Activated CD8-positive, alpha-beta T cell treated with anti-CD3 and anti-CD28 coated beads for 36 hours (primary cell): ENCODE measurements around the gene MVD. TPM values are rescaled to one million over a fixed set of nuclear protein-coding genes. Genes with fewer than 3 reads are reported as not detected.

ENCODE experiments used
- ATAC-seq: fragments of 200-7000 bp; cut with Tn5 transposase; one replicate; pipeline ENCODE4 v1.10.0; 2021; ENCODE audit warnings: mild to moderate bottlenecking, moderate library complexity
- CTCF ChIA-PET: fragments of 350-600 bp; sonication (Branson Sonifier 250); formaldehyde crosslinking; loops from one replicate; lab custom pipeline; 2021; ENCODE audit warnings: antibody characterized with exemption; lab: Charles Lee
- POLR2A ChIA-PET: fragments of 350-600 bp; sonication (Branson Sonifier 250); formaldehyde crosslinking; loops from one replicate; lab custom pipeline; 2021; ENCODE audit warnings: antibody characterized with exemption; lab: Charles Lee
- DNase-seq: peaks from one replicate; pipeline ENCODE4 v3.0.0-alpha.2; 2020
- H3K27ac Mint-ChIP-seq: one replicate; pipeline ENCODE4 v1.8.0; 2021; ENCODE audit warnings: mild to moderate bottlenecking, mixed read lengths
- H3K27me3 Mint-ChIP-seq: one replicate; pipeline ENCODE4 v1.8.0; 2021; ENCODE audit warnings: mixed read lengths
- H3K36me3 Mint-ChIP-seq: one replicate; pipeline ENCODE4 v1.8.0; 2021; ENCODE audit warnings: low read depth, mixed read lengths
- H3K4me1 Mint-ChIP-seq: one replicate; pipeline ENCODE4 v1.8.0; 2021; ENCODE audit warnings: low read depth, mixed read lengths
- H3K4me3 Mint-ChIP-seq: one replicate; pipeline ENCODE4 v1.8.0; 2021; ENCODE audit warnings: mild to moderate bottlenecking, moderate library complexity, mixed read lengths
- H3K9me3 Mint-ChIP-seq: one replicate; pipeline ENCODE4 v1.8.0; 2021; ENCODE audit warnings: mixed read lengths
- intact Hi-C: fragments of 100-400 bp; cut with micrococcal nuclease; formaldehyde crosslinking; loops from one replicate; pipeline ENCODE4 v1.10.0; 2022
- total RNA-seq, 2 experiments: library from RNA; stranded (reverse); gene quantifications; one replicate each; pipeline ENCODE4 v1.2.3, GENCODE V29; 2021
- TF ChIP-seq, protein P1 (sequence below): fragments of 200-600 bp; IDR thresholded peaks from one replicate; pipeline ENCODE4 v1.8.0; 2022; ENCODE audit warnings: antibody characterized with exemption, mild to moderate bottlenecking

The MVD gene
- total RNA-seq, 2 experiments from 2014 or later: 83.1 to 89.9 TPM

DNA sequence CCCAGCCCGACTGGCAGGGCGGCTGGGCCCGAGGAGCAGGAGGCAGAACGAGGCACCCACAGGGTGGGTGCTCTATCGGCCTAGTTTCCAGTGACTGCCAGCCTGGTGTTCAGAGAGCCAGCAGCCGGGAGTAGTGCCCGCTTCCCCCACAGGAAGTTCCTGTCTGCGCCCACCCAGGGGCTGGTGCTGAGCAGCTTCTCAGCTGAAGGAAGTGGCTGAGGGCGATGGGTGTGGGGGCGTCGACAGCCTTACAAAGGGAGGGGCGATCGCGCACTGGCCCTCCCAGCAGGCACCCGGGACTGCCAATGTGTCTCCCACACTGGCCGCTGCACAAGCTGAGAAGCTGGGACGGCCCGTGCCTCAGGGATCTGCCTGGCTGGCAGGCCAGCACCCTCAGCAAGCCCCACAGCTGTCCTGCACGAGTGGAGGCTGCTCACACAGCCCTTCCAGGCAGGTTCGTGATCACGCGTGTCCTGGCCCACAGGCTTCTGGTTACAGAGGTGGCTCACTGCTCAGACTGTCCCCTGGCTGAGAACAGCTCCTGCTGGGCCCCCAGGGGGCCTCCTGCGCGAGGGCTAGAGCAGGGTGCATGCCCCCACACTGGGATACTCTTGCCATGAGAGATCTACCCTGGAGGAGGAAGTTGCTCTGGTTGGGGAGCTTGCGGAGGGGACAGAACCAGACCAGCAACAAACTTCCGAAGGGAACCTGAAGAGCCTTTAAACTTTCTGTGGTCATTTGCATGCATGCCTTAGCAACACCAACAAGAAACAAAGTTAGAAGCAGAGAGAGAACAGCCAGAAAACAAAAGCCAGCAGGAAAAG lies 40.8 kb upstream of the MVD start:
- H3K36me3 Mint-ChIP-seq: peaks cover 29% of the 10 kb centered on the region
- H3K27me3 Mint-ChIP-seq: no peaks in the 10 kb centered on the region
- peak overlapping the region; percentile 94 for H3K4me3 Mint-ChIP-seq
- ChIA-PET POLR2A (interaction anchor here (1.1 to 8.0 kb wide), 8 partner anchors 11 to 133 kb away, joined by 4 to 61 read pairs (median 5); partner anchors contain the start of genes SNAI3 and ZC3H18), CTCF (interaction anchor here (0.9 to 4.2 kb wide), 8 partner anchors 18 to 537 kb away, joined by 3 to 16 read pairs (median 4); partner anchors contain the start of genes GALNS, SNAI3 and TRAPPC2L)
- H3K9me3 Mint-ChIP-seq: no peaks in the 10 kb centered on the region
- intact Hi-C loops: no loop called here
- TF ChIP-seq, protein P1, sequence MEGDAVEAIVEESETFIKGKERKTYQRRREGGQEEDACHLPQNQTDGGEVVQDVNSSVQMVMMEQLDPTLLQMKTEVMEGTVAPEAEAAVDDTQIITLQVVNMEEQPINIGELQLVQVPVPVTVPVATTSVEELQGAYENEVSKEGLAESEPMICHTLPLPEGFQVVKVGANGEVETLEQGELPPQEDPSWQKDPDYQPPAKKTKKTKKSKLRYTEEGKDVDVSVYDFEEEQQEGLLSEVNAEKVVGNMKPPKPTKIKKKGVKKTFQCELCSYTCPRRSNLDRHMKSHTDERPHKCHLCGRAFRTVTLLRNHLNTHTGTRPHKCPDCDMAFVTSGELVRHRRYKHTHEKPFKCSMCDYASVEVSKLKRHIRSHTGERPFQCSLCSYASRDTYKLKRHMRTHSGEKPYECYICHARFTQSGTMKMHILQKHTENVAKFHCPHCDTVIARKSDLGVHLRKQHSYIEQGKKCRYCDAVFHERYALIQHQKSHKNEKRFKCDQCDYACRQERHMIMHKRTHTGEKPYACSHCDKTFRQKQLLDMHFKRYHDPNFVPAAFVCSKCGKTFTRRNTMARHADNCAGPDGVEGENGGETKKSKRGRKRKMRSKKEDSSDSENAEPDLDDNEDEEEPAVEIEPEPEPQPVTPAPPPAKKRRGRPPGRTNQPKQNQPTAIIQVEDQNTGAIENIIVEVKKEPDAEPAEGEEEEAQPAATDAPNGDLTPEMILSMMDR: no peak
- H3K4me1 Mint-ChIP-seq: peaks cover 52% of the 10 kb centered on the region
- peak; percentile 94 for DNase-seq
- H3K27ac Mint-ChIP-seq: peak overlapping the region; percentile 97
- peak; percentile 50 for ATAC-seq

DNA sequence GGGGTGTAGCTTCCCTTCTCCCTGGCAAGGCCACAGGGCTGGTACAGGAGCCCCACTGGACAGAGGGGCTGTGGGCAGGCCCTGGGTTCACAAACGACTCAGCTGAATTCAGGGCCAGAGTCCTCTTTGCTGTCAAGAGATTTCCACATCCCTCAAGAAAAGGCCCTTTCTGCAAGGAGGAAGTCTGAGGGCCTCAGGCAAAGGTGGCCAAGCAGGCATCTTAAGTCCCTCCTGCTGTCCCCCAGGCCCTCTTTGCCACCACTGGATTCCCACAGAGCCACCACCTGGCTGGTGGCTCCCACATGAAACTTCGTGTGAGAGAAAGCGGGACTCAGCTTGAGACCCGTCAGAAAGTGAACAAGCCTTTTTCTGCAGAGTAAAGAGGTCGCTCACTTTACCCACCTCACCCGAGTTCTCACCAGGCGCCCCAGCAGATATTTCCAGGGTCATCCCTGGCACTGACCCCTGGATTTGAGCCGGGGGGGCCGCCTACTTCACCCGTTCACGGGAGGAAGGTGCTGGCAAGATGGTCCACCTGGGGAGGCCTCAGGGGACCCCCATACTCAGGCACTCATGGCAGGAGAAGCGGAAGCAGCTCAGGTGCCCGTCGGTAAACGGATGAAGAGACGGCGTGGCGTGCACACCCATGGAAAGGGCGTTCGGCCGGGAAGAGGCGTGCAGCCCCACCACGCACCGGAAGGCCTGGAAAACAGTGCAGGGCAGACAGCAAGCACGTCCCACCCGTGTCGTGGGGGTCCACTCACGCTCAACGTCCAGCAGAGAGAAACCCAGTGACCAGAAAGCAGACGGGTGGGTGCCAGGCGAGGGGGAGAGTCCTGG lies 39.7 kb upstream of the MVD start:
- H3K9me3 Mint-ChIP-seq: no peaks in the 10 kb centered on the region
- H3K4me1 Mint-ChIP-seq: peaks cover 58% of the 10 kb centered on the region
- ChIA-PET POLR2A (interaction anchor here (0.8 to 8.0 kb wide), 15 partner anchors 9 to 396 kb away, joined by 3 to 61 read pairs (median 4); partner anchors contain the start of genes MVD and SNAI3), CTCF (interaction anchor here (0.8 to 4.2 kb wide), 9 partner anchors 15 to 97 kb away, joined by 3 to 16 read pairs (median 4); partner anchors contain the start of gene SNAI3)
- H3K4me3 Mint-ChIP-seq: peak overlapping the region; percentile 94
- TF ChIP-seq, protein P1: no peak
- peaks cover 38% of the 10 kb centered on the region for H3K36me3 Mint-ChIP-seq
- intact Hi-C loops: no loop called here
- peak; percentile 49 for DNase-seq
- peak overlapping the region; percentile 97 for H3K27ac Mint-ChIP-seq
- no peaks in the 10 kb centered on the region for H3K27me3 Mint-ChIP-seq
- ATAC-seq: no peak

DNA sequence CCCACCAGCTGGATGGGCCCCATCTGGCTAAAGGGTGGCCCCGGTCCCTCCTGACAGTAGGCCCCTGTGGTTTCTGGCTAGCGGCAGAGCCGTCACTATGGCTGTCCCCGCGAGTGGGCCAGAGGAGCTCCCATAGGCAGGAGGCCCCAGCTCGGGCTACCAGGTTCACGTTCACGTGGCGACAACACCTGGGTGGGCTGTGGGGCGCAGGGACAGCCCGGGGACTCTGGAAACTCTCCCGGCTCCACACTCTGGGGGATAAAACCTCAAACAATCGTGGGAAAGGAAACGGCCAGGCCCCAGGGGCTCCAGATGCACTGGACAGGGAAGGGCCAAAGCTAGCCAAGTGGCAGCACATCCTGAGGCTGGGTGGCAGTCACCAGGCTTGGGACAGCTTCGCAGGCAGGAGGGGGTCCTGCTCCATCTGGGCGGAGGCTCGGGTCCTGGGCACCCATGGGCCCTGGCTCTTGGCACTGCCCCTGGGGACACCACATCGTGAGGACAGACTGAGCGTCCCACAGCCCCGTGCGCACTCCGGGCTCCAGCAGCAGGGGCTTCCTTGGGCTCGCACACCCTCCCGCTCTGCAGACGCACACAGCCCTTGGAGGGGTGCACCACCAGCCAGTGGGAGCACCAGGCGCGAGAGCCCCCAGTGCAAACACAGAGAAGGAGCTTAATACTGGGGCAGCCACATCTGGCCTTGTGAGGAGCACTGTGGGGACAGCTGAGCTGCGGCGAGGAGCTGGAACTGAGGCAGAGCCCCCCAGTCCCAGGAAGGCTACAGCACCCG lies 38.9 kb upstream of the MVD start:
- Mint-ChIP-seq H3K4me3 (peak overlapping the region; percentile 94), H3K27me3 (no peaks in the 10 kb centered on the region), H3K4me1 (peaks cover 52% of the 10 kb centered on the region), H3K36me3 (peaks cover 39% of the 10 kb centered on the region), H3K27ac (peak overlapping the region; percentile 97), H3K9me3 (no peaks in the 10 kb centered on the region)
- TF ChIP-seq, protein P1: peak; percentile 13
- intact Hi-C loops: no loop called here
- CTCF ChIA-PET: interaction anchor here (0.8 to 4.2 kb wide), 13 partner anchors 14 to 156 kb away, joined by 3 to 16 read pairs (median 4); partner anchors contain the start of gene SNAI3
- DNase-seq (peak; percentile 33), ATAC-seq (no peak)
- POLR2A ChIA-PET: interaction anchor here (0.8 to 8.0 kb wide), 16 partner anchors 9 to 396 kb away, joined by 3 to 61 read pairs (median 4); partner anchors contain the start of genes MVD and SNAI3

DNA sequence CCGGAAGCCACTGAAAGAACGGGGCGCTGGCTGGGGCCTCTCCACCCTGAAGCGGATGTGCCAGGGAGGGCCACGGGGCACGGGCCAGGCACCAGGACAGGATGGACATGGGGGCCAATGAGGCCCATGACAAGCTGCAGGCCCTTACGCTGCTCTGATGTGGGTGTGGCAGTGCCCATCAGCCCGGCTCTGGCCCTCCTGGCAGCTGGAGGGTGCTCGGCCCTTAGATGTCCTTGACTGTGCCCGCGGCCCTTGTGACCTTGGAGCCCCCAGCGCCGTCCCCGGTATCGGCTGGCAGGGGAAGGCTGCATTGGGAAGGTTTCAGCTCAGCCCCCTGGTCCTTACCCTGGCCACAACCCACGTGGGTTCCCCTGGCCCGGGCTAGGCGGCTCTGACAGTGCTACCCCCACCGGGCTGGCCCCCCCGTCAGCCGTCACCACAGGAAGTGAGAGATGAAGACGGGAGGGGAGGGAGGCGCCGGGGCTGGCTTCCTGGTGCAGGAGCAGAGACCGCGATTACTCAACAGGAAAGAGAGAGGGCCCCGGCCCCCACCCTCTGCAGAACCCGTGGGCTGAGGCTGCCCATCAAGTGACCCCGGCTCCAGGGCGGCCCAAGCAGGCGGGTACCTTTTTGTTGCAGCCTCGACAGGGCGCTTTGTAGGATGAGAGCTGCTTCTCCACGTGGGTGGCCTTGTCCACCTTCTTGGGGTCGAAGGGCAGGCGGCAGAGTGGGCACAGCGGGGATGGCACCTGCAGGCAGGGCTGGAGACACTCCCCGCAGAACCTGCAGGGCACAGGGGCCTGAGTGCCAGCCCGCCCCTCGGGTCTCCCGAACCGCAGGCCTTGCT lies 38.0 kb upstream of the MVD start:
- peak; percentile 99 for DNase-seq
- Mint-ChIP-seq H3K4me3 (peak overlapping the region; percentile 94), H3K36me3 (peaks cover 39% of the 10 kb centered on the region), H3K9me3 (no peaks in the 10 kb centered on the region), H3K27ac (peak overlapping the region; percentile 97), H3K4me1 (peaks cover 52% of the 10 kb centered on the region), H3K27me3 (no peaks in the 10 kb centered on the region)
- ChIA-PET POLR2A (interaction anchor here (0.9 to 8.0 kb wide), 10 partner anchors 9 to 396 kb away, joined by 3 to 61 read pairs (median 4); partner anchors contain the start of genes MVD and SNAI3), CTCF (interaction anchor here (1.0 to 1.4 kb wide), 7 partner anchors 14 to 157 kb away, joined by 3 to 6 read pairs (median 3); no protein-coding TSS in a partner anchor)
- peak; percentile 79 for ATAC-seq
- TF ChIP-seq, protein P1: no peak
- intact Hi-C loops: no loop called here
